Measurements from ENCODE around the gene REXO5.

Gene REXO5

GRCh38 chr16:20884240-20884556 is 77.9 kb downstream of the REXO5 start:
- TF ChIP-seq EZH2 (optimal IDR thresholded peaks at IDR 0.05; ENCODE audit: low read depth, low read length) = no peak
- TF ChIP-seq, protein P1, sequence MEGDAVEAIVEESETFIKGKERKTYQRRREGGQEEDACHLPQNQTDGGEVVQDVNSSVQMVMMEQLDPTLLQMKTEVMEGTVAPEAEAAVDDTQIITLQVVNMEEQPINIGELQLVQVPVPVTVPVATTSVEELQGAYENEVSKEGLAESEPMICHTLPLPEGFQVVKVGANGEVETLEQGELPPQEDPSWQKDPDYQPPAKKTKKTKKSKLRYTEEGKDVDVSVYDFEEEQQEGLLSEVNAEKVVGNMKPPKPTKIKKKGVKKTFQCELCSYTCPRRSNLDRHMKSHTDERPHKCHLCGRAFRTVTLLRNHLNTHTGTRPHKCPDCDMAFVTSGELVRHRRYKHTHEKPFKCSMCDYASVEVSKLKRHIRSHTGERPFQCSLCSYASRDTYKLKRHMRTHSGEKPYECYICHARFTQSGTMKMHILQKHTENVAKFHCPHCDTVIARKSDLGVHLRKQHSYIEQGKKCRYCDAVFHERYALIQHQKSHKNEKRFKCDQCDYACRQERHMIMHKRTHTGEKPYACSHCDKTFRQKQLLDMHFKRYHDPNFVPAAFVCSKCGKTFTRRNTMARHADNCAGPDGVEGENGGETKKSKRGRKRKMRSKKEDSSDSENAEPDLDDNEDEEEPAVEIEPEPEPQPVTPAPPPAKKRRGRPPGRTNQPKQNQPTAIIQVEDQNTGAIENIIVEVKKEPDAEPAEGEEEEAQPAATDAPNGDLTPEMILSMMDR (IDR thresholded peaks at IDR 0.05; ENCODE audit: low read length) = no peak
- no peak for TF ChIP-seq EZH2phosphoT487 (IDR thresholded peaks at IDR 0.05; ENCODE audit: low read length)
- Histone ChIP-seq H3K4me1 (ENCODE audit: low read length) (no peaks in the 10 kb centered on the region), H3K79me2 (ENCODE audit: low read length) (no peaks in the 10 kb centered on the region; the same call in none of the 2 replicates), H3K9me3 (replicated peaks; ENCODE audit: insufficient read depth, low read length) (no peaks in the 10 kb centered on the region), H3K4me2 (ENCODE audit: low read depth, low read length) (no peak overlapping the region), H3K27me3 (replicated peaks; ENCODE audit: insufficient read depth, low read length) (no peaks in the 10 kb centered on the region), H4K20me1 (ENCODE audit: insufficient read depth, low read length) (no peaks in the 10 kb centered on the region), H3K9me2 (replicated peaks; ENCODE audit: insufficient read depth, low read length) (no peaks in the 10 kb centered on the region), H3K27ac (ENCODE audit: low read length) (no peak overlapping the region), H2AFZ (ENCODE audit: low read length) (no peak overlapping the region), H3F3A (ENCODE audit: insufficient read depth, low read length) (no peaks in the 10 kb centered on the region), H3K4me3 (ENCODE audit: low read length) (no peak overlapping the region), H3K36me3 (replicated peaks; ENCODE audit: insufficient read depth, low read length) (no peaks in the 10 kb centered on the region), H3K9ac (ENCODE audit: low read length) (no peak overlapping the region)
- no peak for DNase-seq

- no peaks in the 10 kb centered on the region; the same call in 1 of the 2 replicates for H3K79me2 ChIP-seq (ENCODE audit: low read length)
- no peaks in the 10 kb centered on the region for H3K9me2 ChIP-seq (replicated peaks; ENCODE audit: insufficient read depth, low read length)
- no peaks in the 10 kb centered on the region for H3K27me3 ChIP-seq (replicated peaks; ENCODE audit: insufficient read depth, low read length)
- no peak overlapping the region for H3K27ac ChIP-seq (ENCODE audit: low read length)
- H2AFZ ChIP-seq (ENCODE audit: low read length) = no peak overlapping the region
- H3K9me3 ChIP-seq (replicated peaks; ENCODE audit: insufficient read depth, low read length) = no peaks in the 10 kb centered on the region
- TF ChIP-seq EZH2 (optimal IDR thresholded peaks at IDR 0.05; ENCODE audit: low read depth, low read length) = no peak
- no peak for TF ChIP-seq EZH2phosphoT487 (IDR thresholded peaks at IDR 0.05; ENCODE audit: low read length)
- TF ChIP-seq, protein P1 (IDR thresholded peaks at IDR 0.05; ENCODE audit: low read length) = no peak
- H3K4me1 ChIP-seq (ENCODE audit: low read length) = no peaks in the 10 kb centered on the region
- no peak overlapping the region for H3K9ac ChIP-seq (ENCODE audit: low read length)
- DNase-seq = no peak
- no peaks in the 10 kb centered on the region for H4K20me1 ChIP-seq (ENCODE audit: insufficient read depth, low read length)
- no peaks in the 10 kb centered on the region for H3F3A ChIP-seq (ENCODE audit: insufficient read depth, low read length)
- H3K4me2 ChIP-seq (ENCODE audit: low read depth, low read length) = no peak overlapping the region
- H3K4me3 ChIP-seq (ENCODE audit: low read length) = no peak overlapping the region
- H3K36me3 ChIP-seq (replicated peaks; ENCODE audit: insufficient read depth, low read length) = no peaks in the 10 kb centered on the region
These were observed 80.0 kb downstream of the REXO5 start for GRCh38 chr16:20886320-20886719.

DNA sequence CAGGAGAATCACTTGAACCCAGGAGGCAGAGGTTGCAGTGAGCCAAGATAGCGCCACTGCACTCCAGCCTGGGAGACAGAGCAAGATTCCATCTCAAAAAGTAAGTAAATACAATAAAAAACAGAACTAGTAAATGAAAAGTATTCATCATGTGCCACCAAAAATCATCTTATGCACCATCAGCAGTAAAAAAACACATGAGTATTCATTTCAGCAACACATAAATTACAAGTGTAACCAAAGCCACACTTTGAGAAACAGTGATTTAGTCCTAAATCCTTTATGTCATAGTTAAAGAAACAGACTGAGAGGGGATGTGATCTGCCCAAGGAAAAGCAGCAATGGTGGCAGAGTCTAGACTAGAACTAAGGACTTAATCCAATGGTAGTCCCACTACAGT is 80.9 kb downstream of the REXO5 start:
- Histone ChIP-seq H3K4me1 (ENCODE audit: low read length) (no peaks in the 10 kb centered on the region), H3K9me3 (replicated peaks; ENCODE audit: insufficient read depth, low read length) (no peaks in the 10 kb centered on the region), H2AFZ (ENCODE audit: low read length) (no peak overlapping the region), H3K4me2 (ENCODE audit: low read depth, low read length) (no peak overlapping the region), H3K27me3 (replicated peaks; ENCODE audit: insufficient read depth, low read length) (no peaks in the 10 kb centered on the region), H3K79me2 (ENCODE audit: low read length) (no peaks in the 10 kb centered on the region; the same call in 1 of the 2 replicates), H4K20me1 (ENCODE audit: insufficient read depth, low read length) (no peaks in the 10 kb centered on the region), H3K9me2 (replicated peaks; ENCODE audit: insufficient read depth, low read length) (no peaks in the 10 kb centered on the region), H3K9ac (ENCODE audit: low read length) (no peak overlapping the region), H3K27ac (ENCODE audit: low read length) (no peak overlapping the region), H3K36me3 (replicated peaks; ENCODE audit: insufficient read depth, low read length) (no peaks in the 10 kb centered on the region), H3K4me3 (ENCODE audit: low read length) (no peak overlapping the region), H3F3A (ENCODE audit: insufficient read depth, low read length) (no peaks in the 10 kb centered on the region)
- TF ChIP-seq EZH2phosphoT487 (IDR thresholded peaks at IDR 0.05; ENCODE audit: low read length) (no peak), EZH2 (optimal IDR thresholded peaks at IDR 0.05; ENCODE audit: low read depth, low read length) (no peak)
- TF ChIP-seq, protein P1 (IDR thresholded peaks at IDR 0.05; ENCODE audit: low read length) = no peak
- no peak for DNase-seq

Measured in MM.1S (cell line).